NCI-H446 treated with DMSO at 0.1 percent for 48 hours (cell line): Measurements from ENCODE around the gene CABP5.
"Not testable (repeated sequence)": the region's sequence is repeated elsewhere in the genome, so short reads cannot be mapped to it uniquely, and the experiment has no call there.

Experiments used
- DNase-seq: peaks from one replicate; lab custom pipeline; 2025; lab: John Stamatoyannopoulos, UW

CABP5 gene

DNA sequence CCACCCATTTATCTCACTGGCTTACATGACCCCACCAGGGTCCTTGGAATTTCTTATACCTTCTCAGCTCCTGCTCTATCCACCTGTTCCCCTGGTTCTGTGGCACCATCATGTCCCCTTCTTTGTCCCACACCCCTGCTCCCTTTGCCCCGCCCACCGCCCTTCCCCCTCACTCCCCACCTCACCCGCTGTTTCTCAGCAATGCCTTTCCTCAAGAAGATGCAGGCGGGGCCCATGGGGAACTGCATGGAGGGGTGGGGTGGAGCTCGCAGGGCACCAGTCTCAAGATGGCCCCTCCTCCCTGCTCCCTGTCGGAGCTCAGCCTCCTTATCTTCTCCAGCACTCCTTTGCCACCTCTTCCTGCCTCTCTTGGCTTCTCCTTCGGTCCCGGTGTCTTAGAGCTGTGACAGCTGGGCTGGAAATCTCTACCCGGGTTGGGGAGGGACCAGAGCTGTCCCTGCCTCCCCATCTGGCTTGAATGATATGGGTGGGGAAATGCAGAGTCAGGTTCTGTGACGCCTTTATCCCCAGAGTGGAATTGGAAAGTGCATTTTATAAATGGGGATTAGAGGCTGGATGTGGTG lies at the start of gene CABP5:
CABP5 (minus strand) TSS at position 405 of the 584 bp plus-strand sequence; CDS start at position 248, 157 bp downstream.
- DNase-seq, result no peak

DNA sequence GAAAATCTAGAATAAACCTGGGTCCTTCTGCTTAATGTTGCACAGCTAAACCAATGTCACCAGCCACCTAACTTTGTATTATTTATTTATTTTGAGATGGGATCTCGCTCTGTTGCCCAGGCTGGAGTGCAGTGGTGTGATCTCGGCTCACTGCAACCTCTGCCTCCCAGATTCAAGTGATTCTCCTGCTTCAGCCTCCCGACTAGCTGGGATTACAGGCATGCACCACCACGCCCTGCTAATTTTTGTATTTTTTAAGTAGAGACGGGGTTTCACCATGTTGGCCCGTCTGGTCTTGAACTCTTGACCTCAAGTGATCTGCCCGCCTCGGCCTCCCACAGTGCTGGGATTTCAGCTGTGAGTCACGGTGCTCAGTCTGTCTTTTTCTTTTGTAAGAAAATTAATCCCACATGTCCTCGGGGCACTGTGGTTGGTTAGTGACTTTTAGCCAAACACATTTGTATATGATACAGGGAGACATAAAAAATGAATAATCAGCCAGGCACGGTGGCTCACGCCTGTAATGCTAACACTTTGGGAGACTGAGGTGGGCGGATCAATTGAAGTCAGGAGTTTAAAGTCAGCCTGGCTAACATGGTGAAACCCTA lies 47.3 kb upstream of the CABP5 start:
- DNase-seq, result not testable (repeated sequence)

DNA sequence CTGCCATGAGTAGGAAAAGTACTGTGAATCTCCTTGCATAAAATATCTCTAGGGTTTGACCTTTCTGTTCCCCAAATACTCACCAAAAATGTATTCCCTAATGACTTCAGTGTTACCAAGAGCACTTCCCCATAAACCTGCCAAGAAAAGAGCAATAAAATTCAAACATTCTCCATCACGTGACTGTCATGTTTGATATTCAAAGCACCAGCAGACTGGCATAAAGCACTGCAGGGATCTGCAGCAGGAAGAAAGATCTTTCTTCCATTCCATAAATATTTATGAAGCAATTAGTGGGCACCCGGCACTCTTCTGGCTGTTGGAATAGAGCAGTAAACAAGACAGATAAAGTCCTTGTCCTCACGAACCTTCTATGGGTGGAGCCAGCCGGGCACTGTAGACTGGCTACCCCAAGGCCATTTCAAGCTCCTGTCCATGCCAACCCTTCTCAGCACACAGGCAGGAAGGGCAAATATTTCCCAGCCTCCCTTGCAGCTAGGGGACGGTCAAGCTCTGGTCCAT lies 46.5 kb upstream of the CABP5 start:
- no peak for DNase-seq

DNA sequence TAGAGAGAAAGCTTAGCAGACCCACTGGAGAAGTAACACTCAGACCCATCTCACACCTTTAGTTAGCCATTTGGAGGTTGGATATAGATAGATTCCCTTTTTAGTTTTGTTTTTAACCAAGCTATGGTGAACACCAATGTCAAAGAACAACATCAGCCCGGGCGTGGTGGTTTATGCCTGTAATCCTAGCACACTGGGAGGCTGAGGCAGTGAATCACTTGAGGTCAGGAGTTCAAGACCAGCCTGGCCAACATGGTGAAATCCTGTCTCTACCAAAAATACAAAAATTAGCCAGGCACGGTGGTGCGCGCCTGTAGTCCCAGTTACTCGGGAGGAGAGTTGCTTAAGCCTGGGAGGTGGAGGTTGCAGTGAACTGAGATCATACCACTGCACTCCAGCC lies 45.1 kb upstream of the CABP5 start:
- DNase-seq, result not testable (repeated sequence)

DNA sequence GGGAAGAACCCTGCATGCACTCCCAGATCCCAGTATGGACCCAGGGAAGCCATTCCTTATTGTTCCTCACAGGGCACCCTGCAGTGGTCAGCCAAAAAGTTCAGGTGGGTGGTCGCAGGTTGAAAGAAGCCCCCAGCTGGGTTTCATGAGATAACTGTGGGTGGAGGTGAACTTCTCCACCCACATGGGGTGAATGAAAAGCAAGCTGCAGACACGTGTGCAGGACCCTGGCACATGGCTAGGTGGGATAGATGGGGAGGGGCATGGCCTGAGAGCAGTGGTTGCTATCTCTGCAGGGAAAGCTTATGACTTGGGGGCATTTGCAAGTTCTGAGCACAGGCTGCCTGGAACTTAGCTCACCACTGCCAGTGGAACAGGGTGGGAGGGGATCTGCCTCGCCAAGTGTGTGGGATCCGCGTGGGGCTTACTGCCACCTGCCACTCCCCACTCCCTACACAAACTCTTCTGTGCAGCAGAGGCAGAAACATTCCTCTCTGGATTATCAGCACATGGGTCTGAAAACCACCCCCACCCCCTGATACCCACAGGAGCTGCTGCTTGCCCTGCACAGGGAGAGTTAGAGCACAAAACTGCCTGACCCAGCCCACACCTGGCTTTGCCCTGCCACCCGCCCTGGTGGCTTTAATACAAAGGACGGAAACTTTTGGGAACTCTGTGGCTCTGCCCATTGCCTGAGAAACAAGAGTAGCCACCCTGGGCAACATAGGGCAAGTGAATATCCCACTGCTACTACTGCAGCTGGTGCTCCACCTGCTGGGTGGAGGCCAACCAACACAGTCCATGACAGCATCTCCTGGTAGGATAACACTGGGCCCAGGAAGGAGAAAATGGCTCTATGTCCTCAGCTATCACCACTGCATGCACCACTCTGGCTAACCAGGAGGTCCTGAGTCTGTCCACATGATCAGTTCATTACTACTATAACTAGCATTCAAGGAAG lies 42.3 kb upstream of the CABP5 start:
- DNase-seq, result no peak

DNA sequence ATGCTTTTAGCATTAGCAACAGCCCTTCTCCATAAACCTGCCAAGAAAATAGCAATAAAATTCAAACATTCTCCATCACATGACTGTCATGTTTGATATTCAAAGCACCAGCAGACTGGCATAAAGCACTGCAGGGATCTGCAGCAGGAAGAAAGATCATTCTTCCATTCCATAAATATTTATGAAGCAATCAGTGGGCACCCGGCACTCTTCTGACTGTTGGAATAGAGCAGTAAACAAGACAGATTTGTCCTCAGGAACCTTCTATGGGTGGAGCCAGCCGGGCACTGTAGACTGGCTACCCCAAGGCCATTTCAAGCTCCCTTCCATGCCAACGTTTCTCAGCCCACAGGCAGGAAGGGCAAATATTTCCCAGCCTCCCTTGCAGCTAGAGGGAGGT lies 41.2 kb upstream of the CABP5 start:
- DNase-seq, result no peak

DNA sequence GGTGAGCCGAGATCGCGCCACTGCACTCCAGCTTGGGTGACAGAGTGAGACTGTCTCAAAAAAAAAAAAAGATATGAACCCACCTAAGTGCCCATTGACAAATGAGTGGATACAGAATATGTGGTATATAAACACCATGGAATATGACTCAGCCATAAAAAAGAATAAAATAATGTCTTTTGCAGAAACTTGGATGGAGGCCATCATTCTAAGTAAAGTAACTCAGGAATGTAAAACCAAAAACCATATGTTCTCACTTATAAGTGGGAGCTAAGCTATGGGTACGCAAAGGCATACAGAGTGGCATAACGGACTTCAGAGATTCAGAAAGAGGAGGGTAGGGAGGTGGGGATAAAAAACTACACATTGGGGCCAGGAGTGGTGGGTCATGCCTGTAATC lies 37.2 kb upstream of the CABP5 start:
- DNase-seq, result no peak

DNA sequence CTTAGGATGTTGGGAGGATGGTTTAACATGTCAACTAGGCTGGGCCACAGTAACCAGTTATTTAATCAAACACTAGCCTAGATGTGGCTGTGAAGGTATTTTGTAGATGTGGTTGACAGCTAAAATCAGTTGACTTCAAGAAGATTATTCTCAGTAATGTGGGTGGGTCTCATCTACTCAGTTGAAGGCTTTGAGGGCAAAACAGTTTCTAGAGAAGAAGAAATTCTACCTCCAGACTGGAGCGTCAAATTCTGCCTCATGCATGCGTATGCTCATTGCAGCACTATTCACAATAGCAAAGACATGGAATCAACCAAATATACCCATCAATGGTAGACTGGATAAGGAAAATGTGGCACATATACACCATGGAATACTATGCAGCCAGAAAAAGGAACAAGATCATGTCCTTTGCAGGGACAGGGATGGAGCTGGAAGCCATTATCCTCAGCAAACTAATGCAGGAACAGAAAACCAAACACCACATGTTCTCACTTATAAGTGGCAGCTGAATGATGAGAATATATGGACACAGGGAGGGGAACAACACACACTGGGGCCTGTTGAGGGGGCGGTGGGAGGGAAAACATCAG lies 26.4 kb upstream of the CABP5 start:
- not testable (repeated sequence) for DNase-seq

DNA sequence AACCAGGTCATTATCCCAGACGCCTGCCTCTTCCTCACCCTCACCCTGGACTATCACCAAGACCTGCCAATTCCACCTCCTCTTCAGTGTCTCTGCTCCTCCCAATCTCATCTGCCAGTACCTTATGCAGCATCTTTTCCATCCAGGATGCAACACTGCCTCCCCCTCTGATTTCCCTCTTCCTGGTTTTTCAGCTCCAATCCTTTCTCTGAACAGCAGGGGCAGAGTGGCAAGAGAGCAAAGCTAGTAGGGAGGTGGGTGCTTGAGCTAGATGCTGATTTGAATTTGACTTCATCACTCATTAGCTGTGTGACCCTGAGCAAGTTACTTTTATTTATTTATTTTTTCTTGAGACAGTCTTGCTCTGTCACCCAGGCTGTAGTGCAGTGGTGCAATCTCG lies 25.6 kb upstream of the CABP5 start:
- no peak for DNase-seq

DNA sequence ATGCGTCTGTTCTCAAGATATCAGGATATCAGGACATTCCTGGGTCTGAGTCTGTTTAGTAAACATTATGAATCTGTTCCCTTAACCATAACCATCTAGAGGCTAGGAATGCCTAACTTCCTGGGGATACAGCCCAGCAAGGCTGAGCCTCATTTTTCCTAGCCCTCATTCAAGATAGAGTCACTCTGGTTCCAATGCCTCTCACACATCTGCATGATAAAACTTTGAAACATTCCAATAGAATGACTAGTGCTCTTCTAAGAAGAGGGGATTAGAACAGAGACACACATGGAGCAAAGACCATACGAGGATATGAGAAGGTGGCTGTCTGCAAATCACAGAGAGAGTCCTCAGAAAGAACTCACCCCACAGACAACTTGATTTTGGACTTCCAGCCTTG lies 20.6 kb upstream of the CABP5 start:
- no peak for DNase-seq

DNA sequence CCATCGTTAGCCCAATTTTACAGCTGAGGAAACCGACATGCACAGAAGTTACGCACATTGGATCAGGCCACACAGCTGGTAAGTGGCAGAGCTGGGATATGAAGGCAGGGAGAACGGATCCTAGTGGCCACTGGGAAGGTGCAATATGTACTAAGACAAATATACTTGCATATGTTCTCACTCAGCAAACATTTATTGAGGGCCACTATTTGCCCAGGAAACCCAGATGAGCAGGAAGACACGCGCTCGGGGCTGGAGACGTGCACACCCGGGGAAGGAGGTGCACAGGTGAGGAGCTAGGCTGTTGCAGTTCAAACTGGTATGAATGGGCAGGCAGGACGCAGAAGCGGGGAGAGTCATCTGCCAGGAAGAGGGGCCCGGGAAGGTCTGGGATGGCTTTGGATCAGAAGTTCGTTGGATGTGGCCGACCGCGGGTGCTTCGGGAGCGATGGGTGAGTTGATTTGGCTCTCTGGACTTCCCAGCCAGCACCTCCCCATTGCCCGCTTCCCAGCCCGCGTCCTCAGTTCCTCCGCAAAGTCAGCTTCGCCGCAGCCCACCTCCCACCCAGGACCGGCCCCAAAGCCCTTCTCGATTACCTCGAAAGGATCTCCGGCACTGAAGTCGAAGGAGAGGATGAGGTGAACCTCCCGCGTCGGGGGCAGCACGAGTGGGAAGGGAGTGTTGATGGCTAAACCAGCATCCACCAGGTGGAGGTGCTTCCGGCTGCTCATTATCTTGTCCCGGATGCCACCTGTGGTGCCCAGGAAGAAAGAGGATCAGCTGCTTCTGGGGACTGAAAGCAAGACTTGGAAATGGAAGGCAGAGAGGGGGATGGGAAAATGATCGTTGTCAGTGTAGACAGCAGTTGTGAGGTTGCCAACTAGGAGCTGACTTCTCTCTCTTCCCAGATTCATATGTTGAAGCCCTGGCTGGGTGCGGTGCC lies 17.8 kb upstream of the CABP5 start:
- no peak for DNase-seq

DNA sequence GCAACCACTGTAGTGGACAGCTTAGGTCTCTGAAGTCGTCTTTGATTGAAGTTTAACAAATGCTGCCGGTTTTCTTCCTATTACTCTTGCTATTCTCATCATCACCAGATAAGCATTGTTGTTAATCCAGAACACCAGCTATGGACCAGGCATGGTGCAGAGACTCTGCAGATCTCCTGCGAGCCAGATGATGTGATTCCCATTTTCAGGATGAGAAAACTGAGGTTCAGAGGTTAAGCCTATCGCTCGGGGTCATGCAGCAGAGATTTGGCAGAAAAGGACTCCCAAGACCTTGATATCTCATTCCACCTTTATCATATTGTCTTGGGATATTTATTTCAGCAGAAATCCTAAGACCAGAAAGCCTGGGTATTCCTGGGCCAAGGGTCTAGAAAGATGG lies 16.5 kb upstream of the CABP5 start:
- DNase-seq, result no peak

DNA sequence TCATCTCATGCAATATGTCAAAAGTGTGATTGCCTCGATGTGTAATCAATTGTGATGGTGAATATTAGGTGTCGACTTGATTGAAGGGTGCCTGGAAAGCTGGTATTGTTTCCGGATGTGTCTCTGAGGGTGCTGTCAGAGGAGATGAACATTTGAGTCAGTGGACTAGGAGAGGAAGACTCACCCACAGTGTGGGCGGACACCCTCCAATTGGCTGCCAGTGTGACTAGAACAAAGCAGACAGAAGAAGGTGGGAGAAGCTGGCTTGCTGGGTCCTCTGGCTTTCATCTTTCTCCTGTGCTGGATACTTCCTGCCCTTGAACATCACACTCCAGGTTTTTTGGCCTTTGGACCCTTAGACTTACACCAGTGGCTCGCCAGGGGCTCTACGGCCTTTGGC lies 15.5 kb upstream of the CABP5 start:
- no peak for DNase-seq

DNA sequence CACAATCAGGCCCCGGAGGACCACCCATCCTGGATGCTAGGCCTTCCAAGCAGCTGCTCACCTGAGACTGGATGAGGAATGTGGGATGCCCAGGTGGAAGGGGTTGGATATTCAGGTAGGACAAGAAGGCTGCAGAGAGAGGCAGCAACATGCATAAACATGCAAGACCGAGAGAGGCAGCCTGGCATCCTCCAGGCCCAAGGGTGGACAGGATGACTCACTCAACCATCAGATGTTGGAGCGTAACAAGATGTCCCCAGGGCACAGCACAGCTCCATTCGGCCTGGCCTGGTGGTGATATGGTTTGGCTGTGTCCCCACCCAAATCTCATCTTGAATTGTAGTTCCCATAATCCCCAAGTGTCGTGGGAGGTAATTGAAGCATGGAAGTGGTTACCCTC lies 10.0 kb upstream of the CABP5 start:
- no peak for DNase-seq

DNA sequence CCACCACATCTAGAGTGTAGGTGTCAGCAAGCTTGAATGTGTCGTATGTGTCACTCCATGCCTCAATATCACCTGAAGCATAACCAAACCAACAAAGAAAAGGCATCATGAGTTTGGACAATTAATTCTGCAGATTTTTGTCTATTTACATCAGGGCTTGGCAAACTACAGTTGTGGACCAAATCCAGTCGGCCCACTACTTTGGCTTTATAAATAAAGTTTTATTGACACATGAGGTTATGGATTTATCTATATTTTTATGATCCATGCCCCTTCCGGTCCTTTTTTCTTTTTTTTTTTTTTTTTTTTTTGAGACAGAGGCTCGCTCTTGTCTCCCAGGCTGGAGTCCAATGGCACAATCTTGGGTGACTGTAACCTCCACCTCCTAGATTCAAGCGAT lies 9.2 kb upstream of the CABP5 start:
- no peak for DNase-seq

DNA sequence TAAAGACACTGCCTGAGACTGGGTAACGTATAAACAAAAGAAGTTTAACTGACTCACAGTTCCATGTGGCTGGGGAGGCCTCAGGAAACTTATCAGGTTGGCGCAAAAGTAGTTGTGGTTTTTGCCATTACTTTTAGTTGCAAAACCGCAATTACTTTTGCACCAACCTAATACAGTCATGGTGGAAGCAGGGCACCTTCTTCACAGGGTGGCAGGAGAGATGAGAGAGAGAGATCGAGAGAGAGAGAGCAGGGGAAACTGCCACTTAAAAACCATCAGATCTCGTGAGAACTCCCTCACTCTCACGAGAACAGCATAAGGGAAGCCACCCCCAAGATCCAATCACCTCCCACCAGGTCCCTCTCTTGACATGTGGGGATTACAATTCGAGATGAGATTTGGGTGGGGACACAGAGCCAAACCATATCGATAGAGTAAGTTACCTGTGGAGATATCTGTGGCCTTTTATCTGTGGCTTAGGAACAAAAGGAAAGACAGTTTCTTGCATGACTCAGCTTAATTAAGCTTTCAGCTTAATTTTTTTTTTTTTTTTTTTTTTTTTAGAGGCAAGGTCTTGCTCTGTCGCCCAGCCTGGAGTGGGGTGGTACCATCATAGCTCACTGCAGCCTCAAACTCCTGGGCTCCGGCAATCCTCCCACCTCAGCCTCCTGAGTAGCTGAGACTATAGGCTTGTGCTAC lies 7.6 kb upstream of the CABP5 start:
- no peak for DNase-seq

DNA sequence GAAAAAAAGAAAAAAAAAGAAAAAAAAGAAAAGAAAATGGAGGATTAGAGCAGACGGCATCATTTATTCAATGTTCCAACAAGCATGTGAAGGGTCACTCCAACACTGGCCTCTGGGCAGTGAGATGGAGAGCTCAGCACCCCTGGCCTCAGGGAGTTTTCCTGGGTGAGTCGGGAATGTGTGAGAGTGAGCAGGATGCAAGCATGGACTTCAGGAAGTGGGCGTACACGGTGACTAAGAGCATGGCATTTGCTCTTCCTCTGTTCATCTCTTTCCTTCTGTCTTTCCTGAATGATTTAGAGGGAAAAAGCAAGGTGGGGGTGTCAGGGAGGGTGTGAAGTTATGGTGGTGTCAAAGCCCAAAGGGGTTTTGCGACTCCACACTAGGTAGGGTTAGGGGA lies 682 bp upstream of the CABP5 start:
- no peak for DNase-seq

DNA sequence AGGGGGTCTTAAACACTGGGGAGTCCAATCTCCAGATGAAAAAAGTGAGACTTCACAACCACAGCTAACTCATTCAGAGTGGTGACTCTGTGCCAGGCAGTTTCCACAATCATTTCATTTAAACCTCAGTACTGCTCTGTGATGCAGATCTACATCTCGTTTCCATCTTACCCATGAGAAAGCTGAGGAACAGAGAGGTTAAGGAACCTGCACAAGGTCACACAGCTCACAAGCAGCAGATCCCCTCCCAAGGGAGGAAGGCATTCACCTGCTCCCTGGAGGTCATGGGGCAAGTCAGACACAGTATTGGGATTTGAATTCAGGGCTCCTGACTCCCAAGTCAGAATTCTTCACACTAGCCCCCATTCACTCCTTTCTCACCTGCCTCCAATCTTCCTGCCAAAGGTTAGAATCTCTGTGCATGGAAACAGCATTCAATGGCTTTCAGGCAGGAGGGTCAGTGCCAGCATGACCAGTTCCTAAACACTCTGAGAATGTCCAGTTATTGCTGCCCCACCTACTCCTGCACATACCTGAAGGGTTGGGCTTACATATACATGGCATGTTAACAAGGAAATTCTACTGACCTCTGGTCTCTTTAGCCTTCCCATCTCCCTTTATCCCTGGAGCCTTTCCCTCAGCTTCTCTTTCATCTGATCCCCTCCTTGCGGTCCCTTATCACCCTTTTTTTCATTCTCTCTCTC lies 1.9 kb downstream of the CABP5 start:
- no peak for DNase-seq

DNA sequence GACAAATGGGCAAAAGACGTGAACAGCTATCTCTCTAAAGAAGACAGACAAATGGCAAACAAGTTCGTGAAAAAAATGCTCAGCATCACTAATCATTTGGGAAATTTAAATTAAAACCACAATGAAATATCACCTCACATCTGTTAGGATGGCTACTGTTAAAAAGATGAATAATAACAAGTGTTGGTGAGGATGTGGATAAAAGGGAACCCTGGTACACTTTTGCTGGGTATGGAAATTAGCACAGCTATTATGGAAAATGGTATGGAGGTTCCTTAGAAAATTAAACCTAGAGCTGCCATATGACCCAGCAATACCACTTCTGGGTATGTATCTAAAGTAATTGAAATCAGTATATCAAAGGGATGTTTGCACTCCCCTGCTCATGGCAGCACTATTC lies 7.1 kb downstream of the CABP5 start:
- DNase-seq, result no peak

DNA sequence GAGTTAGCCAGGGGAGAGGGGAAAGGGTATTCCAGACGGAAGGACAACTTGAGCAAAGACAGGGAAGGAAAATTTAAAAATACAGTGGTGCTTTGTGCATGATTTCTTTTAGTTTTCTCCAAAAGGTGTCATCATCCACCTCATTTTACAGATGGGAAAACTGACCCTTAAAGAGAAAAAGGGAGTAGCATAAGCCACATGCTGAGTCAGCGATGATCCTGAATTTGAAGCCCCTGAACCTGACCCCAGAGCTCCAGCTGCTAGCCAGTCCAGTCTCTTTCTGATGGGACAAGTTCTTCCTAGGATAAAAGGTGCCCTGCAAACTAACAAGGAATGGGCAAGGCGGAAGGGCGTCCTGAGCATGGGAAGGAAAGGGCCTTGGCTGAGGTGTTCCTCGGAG lies 10.3 kb downstream of the CABP5 start:
- DNase-seq, result no peak
